HCT116 (cell line): Measurements from ENCODE around the gene UBR3. TPM values are rescaled to one million over a fixed set of nuclear protein-coding genes. Genes with fewer than 3 reads are reported as not detected.

Experiments used
- ATAC-seq: fragments of 200-7000 bp; cut with Tn5 transposase; 2 replicates; pipeline ENCODE4 v1.9.1; 2020; ENCODE audit warnings: mild to moderate bottlenecking, moderate library complexity
- BruUV-seq: library from RNA; stranded (reverse); fragments of 400-500 nt; replicated peaks from 2 replicates; lab custom pipeline; 2021; lab: Mats Ljungman, UMichigan
- CTCF ChIA-PET: fragments of 300-600 bp; sonication (Branson Sonifier 250); formaldehyde crosslinking; loops from one replicate; lab custom pipeline; 2021; ENCODE audit warnings: antibody characterized with exemption; lab: Charles Lee
- POLR2A ChIA-PET: fragments of 300-600, 350-600 bp; sonication (Branson Sonifier 250); formaldehyde crosslinking; loops from one replicate; lab custom pipeline; 2021; ENCODE audit warnings: antibody characterized with exemption; lab: Charles Lee
- RAD21 ChIA-PET, 2 experiments: fragments of 300-600 bp; sonication (Branson Sonifier 250); formaldehyde crosslinking; loops; one replicate each; lab custom pipeline; 2023; ENCODE audit warnings: low total read pairs in 2 of 2; ENCODE audit not compliant: uncharacterized antibody in 2 of 2, unreplicated experiment in 2 of 2, low non-redundant PET in 1 of 2; lab: Charles Lee
- DNase-seq: peaks from one replicate; pipeline ENCODE4 v3.0.0-alpha.2; 2010; ENCODE audit warnings: low read depth, low spot score
- H2AFZ ChIP-seq: fragments of 200-600 bp; shearing (Covaris generic), sonication (generic); 2 replicates; pipeline ENCODE4 v1.6.1; 2017; ENCODE audit warnings: low read depth, mixed run types, mixed read lengths, antibody characterized with exemption, low read length; ENCODE audit not compliant: poor library complexity, severe bottlenecking
- H3K27ac ChIP-seq: 2 replicates; pipeline ENCODE4 v1.5.1; 2012; ENCODE audit warnings: low read depth, low read length
- H3K27me3 ChIP-seq: fragments of 200-600 bp; sonication (generic); 2 replicates; pipeline ENCODE4 v1.6.1; 2016; ENCODE audit warnings: mixed run types, low read length, mixed read lengths; ENCODE audit not compliant: insufficient read depth
- H3K36me3 ChIP-seq, 2 experiments: fragments of 200-500 bp in 1 of 2; fragments of 200-600 bp in 1 of 2; sonication (Bioruptor generic) in 1 of 2; sonication (generic) in 1 of 2; 2 replicates each; pipeline versions ENCODE4 v1.5.1 to v1.6.1; 2014 to 2016; ENCODE audit warnings: low read length in 2 of 2, inconsistent platforms in 1 of 2, mixed read lengths in 1 of 2, mixed run types in 1 of 2; ENCODE audit not compliant: insufficient read depth in 2 of 2, control insufficient read depth in 1 of 2
- H3K4me1 ChIP-seq, 2 experiments: fragments of 200-600 bp in 1 of 2; sonication (generic) in 1 of 2; 2 replicates each; pipeline versions ENCODE4 v1.5.1 to v1.6.1; 2012 to 2017; ENCODE audit warnings: low read length in 2 of 2, inconsistent platforms in 1 of 2, mild to moderate bottlenecking in 1 of 2, mixed read lengths in 1 of 2, mixed run types in 1 of 2, moderate library complexity in 1 of 2; ENCODE audit not compliant: insufficient read depth in 2 of 2, control insufficient read depth in 1 of 2
- H3K4me2 ChIP-seq: fragments of 200-600 bp; sonication (generic); 2 replicates; pipeline ENCODE4 v1.6.1; 2017; ENCODE audit warnings: mixed run types, low read length, mixed read lengths
- H3K4me3 ChIP-seq, 2 experiments: fragments of 200-600 bp in 1 of 2; sonication (generic) in 1 of 2; replicated peaks in 1 of 2; 2 replicates each; pipeline ENCODE4 v1.5.1; 2011 to 2016; ENCODE audit warnings: low read length in 2 of 2, control low read depth in 1 of 2, low read depth in 1 of 2, mild to moderate bottlenecking in 1 of 2, mixed read lengths in 1 of 2, mixed run types in 1 of 2
- H3K79me2 ChIP-seq: fragments of 200-600 bp; sonication (generic); 2 replicates; pipeline ENCODE4 v1.6.1; 2017; ENCODE audit warnings: mild to moderate bottlenecking, mixed run types, low read length, moderate library complexity, mixed read lengths; ENCODE audit not compliant: insufficient read depth
- H3K9ac ChIP-seq: fragments of 200-600 bp; sonication (generic); 2 replicates; pipeline ENCODE4 v1.6.1; 2016; ENCODE audit warnings: low read length, mixed read lengths
- H3K9me2 ChIP-seq: fragments of 200-600 bp; sonication (generic), shearing (Covaris generic); 2 replicates; pipeline ENCODE4 v1.6.1; 2017; ENCODE audit warnings: mixed run types, mild to moderate bottlenecking, moderate library complexity; ENCODE audit not compliant: insufficient read depth
- H3K9me3 ChIP-seq, 2 experiments: fragments of 200-500 bp in 1 of 2; fragments of 200-600 bp in 1 of 2; sonication (Bioruptor generic) in 1 of 2; sonication (generic) in 1 of 2; 2 replicates each; pipeline ENCODE4 v1.6.1; 2014 to 2017; ENCODE audit warnings: low read length in 2 of 2, mixed read lengths in 2 of 2, inconsistent platforms in 1 of 2, low read depth in 1 of 2, mild to moderate bottlenecking in 1 of 2, mixed run types in 1 of 2, moderate library complexity in 1 of 2; ENCODE audit not compliant: control insufficient read depth in 1 of 2, insufficient read depth in 1 of 2
- H4K20me1 ChIP-seq: fragments of 200-600 bp; sonication (generic), shearing (Covaris generic); 2 replicates; pipeline ENCODE4 v1.6.1; 2017; ENCODE audit warnings: mixed run types, mild to moderate bottlenecking, moderate library complexity; ENCODE audit not compliant: insufficient read depth
- CBX3 ChIP-seq: IDR thresholded peaks from 2 replicates; pipeline ENCODE4 v1.6.1; 2012; ENCODE audit warnings: low read depth
- CEBPB ChIP-seq: IDR thresholded peaks from 2 replicates; pipeline ENCODE4 v1.6.1; 2012; ENCODE audit warnings: low read depth
- CTCF ChIP-seq, 3 experiments: fragments of 200-600 bp in 1 of 3; sonication (generic) in 1 of 3; IDR thresholded peaks in 2 of 3; conservative IDR thresholded peaks in 1 of 3; 2 replicates each; pipeline ENCODE4 v1.5.1; 2012 to 2017; ENCODE audit warnings: low read depth in 2 of 3, low read length in 2 of 3, antibody characterized with exemption in 1 of 3, borderline replicate concordance in 1 of 3, control low read depth in 1 of 3, mild to moderate bottlenecking in 1 of 3, mixed read lengths in 1 of 3, mixed run types in 1 of 3, moderate library complexity in 1 of 3; ENCODE audit not compliant: insufficient read depth in 1 of 3
- EGR1 ChIP-seq: IDR thresholded peaks from 2 replicates; pipeline ENCODE4 v1.6.1; 2012; ENCODE audit warnings: low read depth
- FOSL1 ChIP-seq: IDR thresholded peaks from 2 replicates; pipeline ENCODE4 v1.6.1; 2012; ENCODE audit warnings: low read depth
- JUND ChIP-seq: IDR thresholded peaks from 2 replicates; pipeline ENCODE4 v1.6.1; 2012
- MAX ChIP-seq: IDR thresholded peaks from 2 replicates; pipeline ENCODE4 v1.6.1; 2012
- RAD21 ChIP-seq: IDR thresholded peaks from 2 replicates; pipeline ENCODE4 v1.6.1; 2012; ENCODE audit warnings: low read depth, mild to moderate bottlenecking
- REST ChIP-seq: IDR thresholded peaks from 2 replicates; pipeline ENCODE4 v1.6.1; 2012; ENCODE audit warnings: low read depth
- SP1 ChIP-seq: IDR thresholded peaks from 2 replicates; pipeline ENCODE4 v1.6.1; 2012; ENCODE audit warnings: low read depth
- SRF ChIP-seq: IDR thresholded peaks from 2 replicates; pipeline ENCODE4 v1.6.1; 2012; ENCODE audit warnings: low read depth
- TCF7L2 ChIP-seq: IDR thresholded peaks from 2 replicates; pipeline ENCODE4 v1.7.0; 2011; ENCODE audit warnings: borderline replicate concordance, inconsistent platforms; ENCODE audit not compliant: insufficient read depth, insufficient read length; ENCODE audit errors: extremely low read depth
- ZBTB33 ChIP-seq: IDR thresholded peaks from 2 replicates; pipeline ENCODE4 v1.6.1; 2011; ENCODE audit warnings: mild to moderate bottlenecking, low read length, moderate library complexity; ENCODE audit not compliant: insufficient replicate concordance; ENCODE audit errors: extremely low read depth
- ZFX ChIP-seq: fragments of 450-650 bp; IDR thresholded peaks from 2 replicates; pipeline ENCODE4 v1.6.1; 2017
- intact Hi-C: fragments of 100-400 bp; cut with micrococcal nuclease; formaldehyde crosslinking; loops from 2 replicates; pipeline ENCODE4 v1.10.0; 2022
- total RNA-seq: library from RNA; stranded (reverse); gene quantifications from one replicate; pipeline ENCODE4 v1.2.1, GENCODE V29; 2021; ENCODE audit not compliant: unreplicated experiment

UBR3 gene
- total RNA-seq, 1 experiment from 2014 or later: 29.5 TPM

- intact Hi-C loops: no loop called here
- ChIA-PET POLR2A (no interaction called here), RAD21 (no interaction called here), CTCF (no interaction called here)
- Histone ChIP-seq H3K9me3 (no peaks in the 10 kb centered on the region), H2AFZ (no peak overlapping the region), H4K20me1 (no peaks in the 10 kb centered on the region), H3K27me3 (no peaks in the 10 kb centered on the region), H3K27ac (no peak overlapping the region), H3K36me3 (no peaks in the 10 kb centered on the region), H3K4me2 (no peak overlapping the region), H3K79me2 (no peaks in the 10 kb centered on the region), H3K4me3 (no peak overlapping the region), H3K9me2 (no peaks in the 10 kb centered on the region), H3K9ac (no peak overlapping the region), H3K4me1 (0 out of 4 replicates have a peak, but pooled peaks cover 0 to 3% of the 10 kb centered on the region in 2 experiments)
- TF ChIP-seq JUND (no peak), CBX3 (no peak), ZBTB33 (no peak), RAD21 (no peak), ZFX (no peak), REST (no peak), SP1 (no peak), CTCF (IDR thresholded peaks at IDR 0.05 in 2 of 3, conservative IDR thresholded peaks at IDR 0.05 in 1 of 3; ENCODE audit: borderline replicate concordance in 1 of 3, insufficient read depth in 1 of 3, low read depth in 2 of 3, low read length in 2 of 3) (no peak), EGR1 (no peak), FOSL1 (no peak), MAX (no peak), TCF7L2 (no peak), SRF (no peak), CEBPB (no peak)
- no TSS peak for BruUV-seq
- ATAC-seq: no peak
- no peak for DNase-seq
Measured at GRCh38 chr2:170047331-170048065, 220.2 kb downstream of the UBR3 start.
